ENCODE data around the gene PHF21A. TPM values are rescaled to one million over a fixed set of nuclear protein-coding genes. Genes with fewer than 3 reads are reported as not detected.

The PHF21A gene
- total and polyA plus RNA-seq, 2 of the 8 experiments (the other 6 are each of a cell fraction or from before 2014, with no cell fraction given), result 17.6 to 40.3 TPM

DNA sequence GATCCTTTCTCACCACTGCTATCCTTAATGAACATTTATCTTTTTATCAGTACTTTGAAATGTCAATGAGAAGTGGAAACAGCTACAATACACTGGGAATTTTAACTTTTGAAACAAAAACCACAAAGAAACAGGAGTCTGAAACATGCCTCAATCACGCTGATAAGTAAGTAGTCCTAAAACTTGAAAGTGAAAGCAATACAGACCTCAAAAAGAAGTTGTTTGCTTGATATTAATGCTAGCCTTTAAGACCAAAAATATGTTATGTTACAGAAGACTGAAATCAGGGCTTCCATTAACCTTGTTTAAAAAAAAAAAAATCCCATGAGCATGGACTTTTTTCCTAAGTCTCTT lies 21.3 kb downstream of the PHF21A start (continued):
- TF ChIP-seq FOSL1 (IDR thresholded peaks at IDR 0.05; ENCODE audit: insufficient read depth, low read depth, low read length), result no peak
- no peak for TF ChIP-seq BRCA1 (IDR thresholded peaks at IDR 0.05; ENCODE audit: low read depth, low read length)
- TF ChIP-seq POLR2AphosphoS5 (IDR thresholded peaks at IDR 0.05; ENCODE audit: low read depth, low read length), result no peak
- TF ChIP-seq, protein P1, sequence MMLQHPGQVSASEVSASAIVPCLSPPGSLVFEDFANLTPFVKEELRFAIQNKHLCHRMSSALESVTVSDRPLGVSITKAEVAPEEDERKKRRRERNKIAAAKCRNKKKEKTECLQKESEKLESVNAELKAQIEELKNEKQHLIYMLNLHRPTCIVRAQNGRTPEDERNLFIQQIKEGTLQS (IDR thresholded peaks at IDR 0.05; ENCODE audit: insufficient read depth, low read depth, low read length), result no peak
